ENCODE results near the gene TGFB3. TPM values are rescaled to one million over a fixed set of nuclear protein-coding genes. Genes with fewer than 3 reads are reported as not detected.
A peak's percentile ranks its signal among the peaks of the same experiment; 100 is the strongest.

The TGFB3 gene
- total and polyA plus RNA-seq, 2 of the 13 experiments (the other 11 are each of a cell fraction or from before 2014, with no cell fraction given), result 1.4 to 2.5 TPM

GRCh38 chr14:76019676-76020075, 37.9 kb upstream of the TGFB3 start:
- Histone ChIP-seq H3K9me3 (ENCODE audit: low read length) (peaks cover 8% of the 10 kb centered on the region; the same call in 1 of the 2 replicates), H4K20me1 (ENCODE audit: insufficient read depth, low read length) (no peaks in the 10 kb centered on the region), H3K4me2 (ENCODE audit: low read depth, low read length) (no peak overlapping the region), H2AFZ (ENCODE audit: low read length) (no peak overlapping the region), H3K79me2 (ENCODE audit: insufficient read depth, low read length) (no peaks in the 10 kb centered on the region), H3K27me3 (ENCODE audit: control insufficient read depth in 1 of 2, insufficient read depth in 2 of 2, low read length in 2 of 2) (no peaks in the 10 kb centered on the region), H3K27ac (ENCODE audit: extremely low read length, insufficient read depth, low read length) (no peak overlapping the region), H3K4me3 (replicated peaks in 1 of 3; ENCODE audit: insufficient read depth in 1 of 3, low read depth in 2 of 3, low read length in 3 of 3) (no peak overlapping the region), H3K36me3 (replicated peaks in 1 of 2; ENCODE audit: control insufficient read depth in 1 of 2, insufficient read depth in 2 of 2, low read length in 2 of 2) (no peaks in the 10 kb centered on the region), H3K4me1 (ENCODE audit: insufficient read depth, low read length) (no peaks in the 10 kb centered on the region), H3K9ac (ENCODE audit: insufficient read depth, low read depth, low read length) (no peak overlapping the region)
- no peak for DNase-seq (ENCODE audit: low spot score)
- in situ Hi-C loops (cut with HindIII; ENCODE audit: extremely low pct_ligation_motif_present, low pct_unique_long_range_greater_than_20kb), result no loop called here
- intact Hi-C loops (cut with micrococcal nuclease; ENCODE audit: unreplicated experiment), result no loop called here
- ATAC-seq, result no peak
- 11% methylated on average over 2 of the region's 2 CpGs for WGBS (ENCODE audit: low lambda C conversion rate)
- FAIRE-seq, result no peak
- TF ChIP-seq ZEB1 (IDR thresholded peaks at IDR 0.05; ENCODE audit: insufficient replicate concordance, low read depth), result no peak
- TF ChIP-seq ZNF160 (CRISPR knock-in tag; IDR thresholded peaks at IDR 0.05), result peak; percentile 79; the same call in 1 of the 2 replicates
- CTCF ChIA-PET (ENCODE audit: low intra/inter-chr PET ratio, low total read pairs), result no interaction called here
- BruUV-seq (replicated peaks), result no TSS peak
- POLR2A ChIA-PET, result no interaction called here

- Histone ChIP-seq H2AFZ (ENCODE audit: low read length) (no peak overlapping the region), H3K9me3 (ENCODE audit: low read length) (peaks cover 8% of the 10 kb centered on the region; the same call in 1 of the 2 replicates), H3K27ac (ENCODE audit: extremely low read length, insufficient read depth, low read length) (no peak overlapping the region), H3K79me2 (ENCODE audit: insufficient read depth, low read length) (no peaks in the 10 kb centered on the region), H3K4me1 (ENCODE audit: insufficient read depth, low read length) (no peaks in the 10 kb centered on the region), H3K36me3 (replicated peaks in 1 of 2; ENCODE audit: control insufficient read depth in 1 of 2, insufficient read depth in 2 of 2, low read length in 2 of 2) (no peaks in the 10 kb centered on the region), H3K9ac (ENCODE audit: insufficient read depth, low read depth, low read length) (no peak overlapping the region), H4K20me1 (ENCODE audit: insufficient read depth, low read length) (no peaks in the 10 kb centered on the region), H3K27me3 (ENCODE audit: control insufficient read depth in 1 of 2, insufficient read depth in 2 of 2, low read length in 2 of 2) (no peaks in the 10 kb centered on the region; a peak in 2 of 5 replicates), H3K4me3 (replicated peaks in 1 of 3; ENCODE audit: insufficient read depth in 1 of 3, low read depth in 2 of 3, low read length in 3 of 3) (no peak overlapping the region), H3K4me2 (ENCODE audit: low read depth, low read length) (no peak overlapping the region)
- WGBS (ENCODE audit: low lambda C conversion rate), result 7% methylated on average over 1 of the region's 1 CpG
- no peak for FAIRE-seq
- no TSS peak for BruUV-seq (replicated peaks)
- no peak for ATAC-seq
- intact Hi-C loops (cut with micrococcal nuclease; ENCODE audit: unreplicated experiment) (no loop called here), in situ Hi-C loops (cut with HindIII; ENCODE audit: extremely low pct_ligation_motif_present, low pct_unique_long_range_greater_than_20kb) (no loop called here)
- CTCF ChIA-PET (ENCODE audit: low intra/inter-chr PET ratio, low total read pairs), result no interaction called here
- POLR2A ChIA-PET, result no interaction called here
- DNase-seq (ENCODE audit: low spot score), result no peak
- TF ChIP-seq ZBTB44 (CRISPR knock-in tag; IDR thresholded peaks at IDR 0.05) (no peak), ZNF777 (CRISPR knock-in tag; IDR thresholded peaks at IDR 0.05) (no peak), RAD21 (CRISPR knock-in tag; IDR thresholded peaks at IDR 0.05) (no peak), ELK4 (CRISPR knock-in tag; IDR thresholded peaks at IDR 0.05; ENCODE audit: borderline replicate concordance) (no peak), SYNCRIP (IDR thresholded peaks at IDR 0.05; ENCODE audit: insufficient read depth, low read depth, low read length) (no peak), MZF1 (CRISPR knock-in tag; IDR thresholded peaks at IDR 0.05; ENCODE audit: borderline replicate concordance) (no peak), NFYC (CRISPR knock-in tag; IDR thresholded peaks at IDR 0.05) (no peak), HNRNPK (IDR thresholded peaks at IDR 0.05; ENCODE audit: low read depth, low read length, poor library complexity, severe bottlenecking) (no peak), NCOA1 (CRISPR knock-in tag; IDR thresholded peaks at IDR 0.05) (no peak), KLF6 (CRISPR knock-in tag; IDR thresholded peaks at IDR 0.05) (no peak), HNRNPLL (IDR thresholded peaks at IDR 0.05; ENCODE audit: low read depth, low read length, poor library complexity, severe bottlenecking) (no peak), BRF2 (CRISPR knock-in tag; IDR thresholded peaks at IDR 0.05) (no peak), DNMT3B (CRISPR knock-in tag; conservative IDR thresholded peaks at IDR 0.05) (no peak), SRSF9 (IDR thresholded peaks at IDR 0.05; ENCODE audit: borderline replicate concordance, insufficient read depth, low read depth, low read length, poor library complexity, severe bottlenecking) (no peak)
These were observed 33.9 kb upstream of the TGFB3 start for GRCh38 chr14:76015668-76016067.
